DMS79 (cell line): Measurements from ENCODE around the gene SRP9.
"Not testable (repeated sequence)": the region's sequence is repeated elsewhere in the genome, so short reads cannot be mapped to it uniquely, and the experiment has no call there.

Experiments
- DNase-seq: peaks from one replicate; lab custom pipeline; 2025; lab: John Stamatoyannopoulos, UW

SRP9 gene

GRCh38 chr1:225776294-225776693 is 1.3 kb upstream of the SRP9 start:
- no peak for DNase-seq

- no peak for DNase-seq
These were observed 506 bp upstream of the SRP9 start for GRCh38 chr1:225777058-225777582.

GRCh38 chr1:225778337-225778669 is 677 bp downstream of the SRP9 start:
- peak; percentile 94 for DNase-seq

- DNase-seq: not testable (repeated sequence)
These were observed 1.5 kb downstream of the SRP9 start for GRCh38 chr1:225779165-225779564.

- no peak for DNase-seq
These were observed 2.5 kb downstream of the SRP9 start for GRCh38 chr1:225780134-225780533.

- DNase-seq: no peak
These were observed 3.0 kb downstream of the SRP9 start for GRCh38 chr1:225780630-225781029.

GRCh38 chr1:225789142-225789541 is 11.5 kb downstream of the SRP9 start:
- not testable (repeated sequence) for DNase-seq

- DNase-seq: no peak
These were observed 17.3 kb downstream of the SRP9 start for GRCh38 chr1:225794954-225795353.

- DNase-seq: not testable (repeated sequence)
These were observed 18.5 kb downstream of the SRP9 start for GRCh38 chr1:225796097-225796496.

- DNase-seq: not testable (repeated sequence)
These were observed 23.5 kb downstream of the SRP9 start for GRCh38 chr1:225801146-225801545.

- DNase-seq: no peak
These were observed 28.6 kb downstream of the SRP9 start for GRCh38 chr1:225806249-225806648.

- not testable (repeated sequence) for DNase-seq
These were observed 29.1 kb downstream of the SRP9 start for GRCh38 chr1:225806736-225807135.

GRCh38 chr1:225808136-225808535 is 30.5 kb downstream of the SRP9 start:
- DNase-seq: no peak

GRCh38 chr1:225809842-225810578 is 32.4 kb downstream of the SRP9 start, which contains the start of gene EPHX1:
TSS of gene EPHX1 (plus strand) at chr1:225810124. CDS start at chr1:225828730, 18,606 bp downstream.
- DNase-seq: peak; percentile 85

GRCh38 chr1:225810579-225811538 is 33.2 kb downstream of the SRP9 start:
- DNase-seq: not testable (repeated sequence)

- DNase-seq: no peak
These were observed 34.2 kb downstream of the SRP9 start for GRCh38 chr1:225811622-225812487.

GRCh38 chr1:225812488-225813213 is 35.0 kb downstream of the SRP9 start:
- DNase-seq: peak; percentile 63

- DNase-seq: no peak
These were observed 35.8 kb downstream of the SRP9 start for GRCh38 chr1:225813214-225813964.

GRCh38 chr1:225814381-225814780 is 36.8 kb downstream of the SRP9 start:
- DNase-seq: no peak

- not testable (repeated sequence) for DNase-seq
These were observed 37.5 kb downstream of the SRP9 start for GRCh38 chr1:225815090-225815489.
